NCI-H2227 treated with DMSO at 0.1 percent for 48 hours (cell line): Measurements from ENCODE around the gene RHBDL1.

Experiments used
- DNase-seq: peaks from one replicate; lab custom pipeline; 2025; lab: John Stamatoyannopoulos, UW

Gene RHBDL1

GRCh38 chr16:706189-707061 is 31.0 kb downstream of the RHBDL1 start:
- no peak for DNase-seq

- DNase-seq = no peak
Observed at GRCh38 chr16:707062-707538, 31.6 kb downstream of the RHBDL1 start.

GRCh38 chr16:708019-708418 is 32.5 kb downstream of the RHBDL1 start:
- DNase-seq = no peak

GRCh38 chr16:708959-709358 is 33.5 kb downstream of the RHBDL1 start:
- no peak for DNase-seq

GRCh38 chr16:709566-710499 is 34.4 kb downstream of the RHBDL1 start:
- DNase-seq = peak; percentile 94

GRCh38 chr16:710500-711075 is 35.1 kb downstream of the RHBDL1 start:
- DNase-seq = no peak

- no peak for DNase-seq
Observed at GRCh38 chr16:711084-711483, 35.6 kb downstream of the RHBDL1 start.

- DNase-seq = peak; percentile 49
Observed at GRCh38 chr16:711548-712320, 36.3 kb downstream of the RHBDL1 start.

- peak; percentile 25 for DNase-seq
Observed at GRCh38 chr16:712740-713250, 37.3 kb downstream of the RHBDL1 start.

GRCh38 chr16:714079-714478 is 38.6 kb downstream of the RHBDL1 start:
- DNase-seq = no peak

- peak; percentile 92 for DNase-seq
Observed at GRCh38 chr16:714558-715476, 39.3 kb downstream of the RHBDL1 start, which contains the start of gene METRN. Gene METRN, plus strand, starts transcription at chr16:715118. Its CDS starts 172 bp downstream, at chr16:715290.

- no peak for DNase-seq
Observed at GRCh38 chr16:715477-716199, 40.2 kb downstream of the RHBDL1 start.

GRCh38 chr16:716200-716568 is 40.7 kb downstream of the RHBDL1 start:
- no peak for DNase-seq

- DNase-seq = no peak
Observed at GRCh38 chr16:716768-717325, 41.4 kb downstream of the RHBDL1 start.

- no peak for DNase-seq
Observed at GRCh38 chr16:717450-718245, 42.2 kb downstream of the RHBDL1 start.

- DNase-seq = no peak
Observed at GRCh38 chr16:718389-718788, 42.9 kb downstream of the RHBDL1 start.

- no peak for DNase-seq
Observed at GRCh38 chr16:718922-719321, 43.5 kb downstream of the RHBDL1 start.

GRCh38 chr16:719815-720446 is 44.5 kb downstream of the RHBDL1 start:
- peak; percentile 26 for DNase-seq
